Middle frontal gyrus (tissue), 1 donor: ENCODE measurements around the gene GNG2.
A peak's percentile ranks its signal among the peaks of the same experiment; 100 is the strongest.

Experiments used
- DNase-seq: peaks from one replicate; pipeline ENCODE4 v3.0.0-alpha.2; 2015; ENCODE audit warnings: low spot score; ENCODE audit errors: extremely low spot score

GNG2 gene

DNA sequence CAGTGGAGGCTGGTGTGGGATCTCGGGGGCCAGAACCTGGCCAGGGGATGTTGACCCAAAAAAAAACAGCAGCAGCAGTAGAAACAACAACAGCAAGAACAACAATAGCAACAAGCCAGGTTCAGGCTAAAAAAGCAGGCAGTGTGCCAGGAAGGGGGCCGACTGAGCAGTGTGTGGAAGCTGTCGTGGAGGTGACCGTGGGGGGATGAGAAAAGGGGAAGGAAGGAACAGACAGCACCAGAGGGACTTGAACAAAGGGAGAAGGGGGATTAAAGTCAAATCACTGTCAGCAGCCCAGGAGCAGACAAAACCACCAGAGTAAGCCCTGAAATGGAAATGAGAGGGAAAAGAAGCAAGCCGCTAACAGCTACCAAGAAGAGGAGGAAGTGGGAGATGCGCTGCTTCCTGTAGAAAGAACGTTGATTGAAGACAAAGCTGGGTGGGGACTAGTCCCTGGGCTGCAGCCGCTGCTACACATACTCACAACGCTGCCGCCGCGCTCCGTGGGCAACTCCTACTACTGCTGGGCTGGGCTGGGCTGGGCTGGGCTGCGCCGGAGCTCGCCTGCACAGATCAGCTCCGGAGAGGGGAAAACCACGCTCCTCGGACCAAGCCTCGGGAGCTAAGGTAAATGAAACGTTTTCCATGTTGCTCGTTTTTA is at the start of gene GNG2:
GNG2 (plus strand) TSS at position 449 of the 661 bp plus-strand sequence. CDS start 90,067 bp downstream, outside the sequence.
- peak; percentile 59 for DNase-seq

DNA sequence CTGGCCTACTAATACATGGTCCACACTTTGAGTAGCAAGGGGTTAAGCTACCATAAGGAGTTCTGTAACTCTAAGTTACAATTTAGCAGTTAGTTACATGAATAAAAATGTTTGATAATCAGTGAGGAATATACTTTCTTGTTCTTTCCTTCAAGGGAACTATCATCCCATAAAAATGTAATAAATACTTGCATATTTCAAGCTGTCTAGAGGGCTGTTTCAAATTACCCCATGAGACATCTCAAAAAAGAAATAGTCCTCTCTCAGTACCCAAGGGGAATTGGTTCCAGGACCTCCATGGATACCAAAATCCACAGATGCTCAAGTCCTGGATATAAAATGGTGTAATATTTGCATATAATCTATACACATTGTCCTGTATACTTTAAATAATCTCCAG is 48.7 kb upstream of the GNG2 start:
- no peak for DNase-seq

DNA sequence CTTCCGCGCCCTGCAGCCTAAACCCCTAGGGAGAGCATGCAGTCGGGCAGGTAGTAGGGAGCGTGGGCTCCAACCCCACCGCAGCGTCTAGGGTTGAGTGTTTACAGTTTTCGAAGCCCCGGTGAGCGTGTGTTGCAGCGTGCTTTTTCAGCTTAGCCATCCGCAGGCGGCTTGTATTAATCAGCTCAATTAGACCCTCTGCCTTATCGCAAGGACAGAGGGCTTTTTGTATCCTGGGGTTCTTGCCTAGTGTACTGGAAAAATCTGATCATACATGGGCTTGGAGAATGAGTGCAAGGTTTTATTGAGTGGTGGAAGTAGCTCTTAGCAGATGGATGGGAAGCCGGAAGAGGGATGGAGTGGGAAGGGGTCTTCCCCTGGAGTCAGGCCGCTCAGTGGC is 44.4 kb upstream of the GNG2 start:
- no peak for DNase-seq

DNA sequence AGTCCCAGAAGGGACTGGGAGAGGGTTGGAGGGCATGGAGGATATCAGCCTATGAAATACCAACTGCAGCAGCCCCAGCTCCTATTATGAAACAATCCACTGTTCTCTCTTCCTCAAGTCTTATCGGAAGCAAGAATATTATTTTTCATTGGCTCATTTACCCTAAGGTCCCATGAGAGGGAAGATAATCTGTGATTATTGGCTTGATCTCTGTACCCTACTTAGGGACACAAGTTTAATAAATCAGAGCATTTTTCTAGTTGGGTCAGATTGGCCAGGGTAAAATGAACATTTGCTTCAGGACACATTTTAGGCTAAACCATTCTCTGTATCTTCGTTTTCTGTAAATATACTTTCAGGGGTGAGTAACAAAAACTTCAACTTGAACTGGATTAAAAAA is 43.1 kb upstream of the GNG2 start:
- DNase-seq, result no peak

DNA sequence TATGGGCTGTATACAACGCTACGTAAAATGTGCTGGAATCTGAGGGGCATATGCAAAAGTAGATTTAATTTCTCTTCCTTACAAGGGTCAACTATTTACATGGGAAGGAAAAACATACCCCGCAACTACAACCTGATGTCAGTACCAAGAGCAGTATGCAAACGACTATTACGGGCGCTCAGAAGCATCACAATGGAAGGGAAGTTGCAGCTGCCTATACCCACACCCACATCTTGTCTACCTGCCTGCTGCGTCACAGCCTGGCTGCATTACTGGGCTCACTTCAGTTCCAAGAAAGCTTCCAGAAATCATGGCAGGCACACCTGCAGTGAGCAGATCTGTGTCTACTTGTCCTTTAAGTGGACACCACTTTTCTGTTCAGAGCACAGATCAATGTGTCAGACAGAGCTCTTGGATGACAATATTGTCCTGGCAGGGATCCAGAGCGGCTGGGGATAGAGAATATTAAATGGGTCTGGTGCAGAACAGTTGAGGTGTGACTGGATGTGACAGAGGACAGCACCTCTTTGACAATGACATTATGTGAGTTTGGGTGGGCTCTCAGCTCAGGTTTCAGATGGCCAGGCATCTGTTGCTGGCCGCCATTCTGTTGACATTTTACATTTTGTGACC is 41.5 kb upstream of the GNG2 start:
- no peak for DNase-seq

DNA sequence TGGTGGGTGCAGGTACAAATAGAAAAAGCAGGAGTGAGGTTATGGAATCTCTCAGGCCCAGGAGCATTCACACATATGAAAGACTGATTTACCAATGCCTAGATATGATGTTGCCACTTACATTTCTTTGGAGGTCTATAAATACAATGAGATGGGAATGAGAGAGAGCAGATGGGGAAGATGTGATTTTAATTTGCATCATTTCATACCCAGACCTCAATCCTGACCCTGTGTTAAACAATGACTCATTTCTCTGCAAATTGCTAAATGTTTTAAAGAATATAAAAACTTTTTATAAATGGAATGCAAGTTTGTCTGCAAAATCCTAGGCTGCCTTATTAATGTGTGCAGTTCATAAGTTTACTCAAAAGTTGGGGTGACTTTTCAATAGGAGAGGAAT is 38.6 kb upstream of the GNG2 start:
- DNase-seq, result no peak

DNA sequence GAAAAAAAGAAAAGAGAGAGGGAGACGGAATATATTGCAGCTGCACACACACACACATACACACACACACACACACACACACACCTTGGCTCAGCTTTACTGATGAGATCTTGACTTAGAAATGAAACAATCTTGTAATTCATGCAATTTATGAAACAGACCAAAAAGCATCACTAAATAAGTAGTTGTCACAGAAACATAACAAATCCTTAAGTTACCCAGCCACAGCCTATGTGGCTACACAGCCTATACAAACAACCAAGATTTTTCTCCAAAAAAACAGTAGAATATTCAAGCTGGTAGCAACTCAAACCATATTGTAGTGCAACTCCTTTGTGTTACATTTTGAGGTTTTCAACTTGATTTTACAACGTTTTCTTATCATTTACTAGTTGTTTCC is 37.9 kb upstream of the GNG2 start:
- no peak for DNase-seq

DNA sequence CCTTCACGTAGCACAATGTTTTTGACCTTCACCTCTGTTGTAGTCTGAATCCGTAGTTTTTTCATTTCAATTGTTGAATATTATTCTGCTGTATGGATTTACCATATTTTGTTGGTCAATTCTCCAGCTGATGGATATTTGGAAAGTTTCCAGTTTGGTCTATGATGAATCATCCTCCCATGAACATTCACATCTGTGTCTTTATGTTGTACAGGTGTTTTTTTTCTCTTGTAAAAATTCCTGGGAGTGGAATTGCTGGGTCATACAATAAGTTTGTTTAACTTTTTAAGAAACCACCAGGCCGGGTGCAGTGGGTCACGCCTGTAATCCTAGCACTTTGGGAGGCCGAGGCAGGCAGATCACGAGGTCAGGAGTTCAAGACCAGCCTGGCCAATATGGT is 36.7 kb upstream of the GNG2 start:
- DNase-seq, result no peak

DNA sequence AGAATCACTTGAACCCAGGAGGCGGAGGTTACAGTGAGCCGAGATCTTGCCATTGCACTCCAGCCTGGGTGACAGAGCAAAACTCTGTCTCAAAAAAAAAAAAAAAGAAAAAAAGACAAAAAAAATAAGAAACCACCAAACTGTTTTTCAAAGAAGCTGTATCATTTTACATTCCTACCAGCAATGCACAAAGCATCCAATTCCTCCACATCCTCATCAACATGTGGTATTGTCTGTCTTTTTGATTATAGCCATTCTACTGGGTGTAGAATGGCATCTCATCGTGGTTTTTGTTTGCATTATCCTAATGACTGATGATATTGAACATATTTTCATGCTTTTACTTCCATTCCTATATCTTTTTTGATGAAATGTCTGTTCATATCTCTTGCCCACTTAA is 36.2 kb upstream of the GNG2 start:
- DNase-seq, result no peak

DNA sequence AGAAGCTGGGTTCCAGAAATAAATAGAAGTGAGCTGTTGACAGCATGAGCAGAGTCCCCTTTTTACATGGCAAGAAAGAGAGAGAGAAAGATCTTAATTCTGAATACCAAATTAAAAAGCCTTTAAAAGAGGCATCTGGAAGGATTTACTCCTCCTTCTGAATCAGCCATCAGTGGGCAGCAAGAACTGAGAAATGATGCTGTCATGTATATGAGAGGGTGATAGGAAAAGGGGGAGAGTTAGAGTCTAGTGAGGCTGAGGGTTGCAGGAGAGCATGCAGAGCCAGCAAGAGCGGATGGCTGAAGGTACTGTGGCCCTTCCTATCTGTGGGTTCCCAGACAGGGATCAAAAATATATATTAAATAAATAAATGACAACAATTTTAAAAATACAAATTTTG is 34.5 kb upstream of the GNG2 start:
- no peak for DNase-seq

DNA sequence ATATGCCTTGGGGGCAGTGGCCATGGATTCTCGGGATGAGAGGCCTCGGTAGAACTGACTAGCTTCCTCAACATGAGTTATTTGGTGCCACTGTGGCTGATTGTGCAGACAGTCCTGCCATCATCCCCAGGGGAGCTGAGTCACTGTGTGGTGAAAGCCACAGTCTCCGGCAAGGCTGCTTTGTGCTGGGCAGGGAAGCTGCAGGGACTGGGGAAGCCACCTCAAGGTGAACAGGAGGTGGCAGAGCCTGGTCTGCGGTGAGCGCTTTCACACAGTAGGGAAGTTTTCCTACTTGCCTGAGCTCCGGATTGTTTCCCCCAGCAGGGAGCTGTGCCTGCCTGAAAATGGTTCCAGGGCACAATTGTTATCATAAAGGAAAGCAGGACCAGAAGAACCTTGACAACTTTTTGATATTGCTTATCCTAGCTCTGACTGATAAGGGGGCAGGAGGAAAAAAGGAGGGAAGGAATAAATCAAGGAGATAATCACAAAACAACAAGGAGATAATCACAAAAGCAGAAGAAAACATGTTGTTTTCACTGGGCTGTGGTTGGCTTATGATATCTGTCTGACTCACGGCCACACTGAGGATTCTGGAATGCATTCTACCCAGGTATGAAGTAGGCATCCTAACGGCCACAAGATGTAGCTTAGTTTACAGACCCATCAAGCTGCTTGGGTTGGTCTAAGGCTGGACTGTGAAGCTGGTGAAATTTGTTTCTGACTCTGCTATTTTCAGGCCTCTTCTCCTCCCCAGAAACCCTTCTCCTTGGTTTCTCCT is 32.2 kb upstream of the GNG2 start:
- no peak for DNase-seq

DNA sequence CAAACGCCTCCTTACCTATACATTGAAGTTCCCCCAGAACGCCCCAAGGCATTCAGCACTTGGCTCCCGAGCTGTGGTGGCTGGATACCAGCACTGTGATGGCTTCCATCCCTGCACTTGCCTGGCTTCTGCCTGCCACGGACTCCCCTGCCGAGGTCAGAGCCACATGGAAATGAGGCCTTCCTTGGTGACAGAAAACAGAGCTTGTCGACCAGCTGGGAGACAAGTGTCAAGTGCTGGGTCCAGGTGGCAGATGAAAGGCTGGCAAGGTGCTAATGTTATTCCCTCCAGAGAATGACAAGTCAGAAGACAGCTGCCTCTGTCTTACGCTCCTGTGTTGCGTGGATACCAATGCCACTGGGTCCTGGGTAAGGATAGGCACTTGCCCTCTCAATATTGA is 26.2 kb upstream of the GNG2 start:
- no peak for DNase-seq

DNA sequence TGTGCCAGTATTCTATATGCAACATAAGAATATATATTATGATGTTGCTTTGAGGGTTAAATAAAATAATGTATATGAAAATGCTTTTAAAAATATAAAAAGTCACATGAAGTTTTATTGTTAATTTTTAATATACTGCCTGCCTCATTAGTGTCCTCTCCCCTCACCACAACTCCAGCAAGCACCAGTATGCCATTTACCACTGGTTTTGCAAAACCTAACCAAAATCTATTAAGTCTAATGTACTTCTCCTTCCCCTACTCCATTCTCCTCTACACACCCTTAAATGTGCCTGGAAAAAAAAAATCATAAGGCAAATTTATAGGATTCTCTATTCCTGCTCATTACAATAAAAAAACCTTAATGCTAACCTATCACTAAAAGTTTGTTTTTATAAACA is 24.0 kb upstream of the GNG2 start:
- no peak for DNase-seq

DNA sequence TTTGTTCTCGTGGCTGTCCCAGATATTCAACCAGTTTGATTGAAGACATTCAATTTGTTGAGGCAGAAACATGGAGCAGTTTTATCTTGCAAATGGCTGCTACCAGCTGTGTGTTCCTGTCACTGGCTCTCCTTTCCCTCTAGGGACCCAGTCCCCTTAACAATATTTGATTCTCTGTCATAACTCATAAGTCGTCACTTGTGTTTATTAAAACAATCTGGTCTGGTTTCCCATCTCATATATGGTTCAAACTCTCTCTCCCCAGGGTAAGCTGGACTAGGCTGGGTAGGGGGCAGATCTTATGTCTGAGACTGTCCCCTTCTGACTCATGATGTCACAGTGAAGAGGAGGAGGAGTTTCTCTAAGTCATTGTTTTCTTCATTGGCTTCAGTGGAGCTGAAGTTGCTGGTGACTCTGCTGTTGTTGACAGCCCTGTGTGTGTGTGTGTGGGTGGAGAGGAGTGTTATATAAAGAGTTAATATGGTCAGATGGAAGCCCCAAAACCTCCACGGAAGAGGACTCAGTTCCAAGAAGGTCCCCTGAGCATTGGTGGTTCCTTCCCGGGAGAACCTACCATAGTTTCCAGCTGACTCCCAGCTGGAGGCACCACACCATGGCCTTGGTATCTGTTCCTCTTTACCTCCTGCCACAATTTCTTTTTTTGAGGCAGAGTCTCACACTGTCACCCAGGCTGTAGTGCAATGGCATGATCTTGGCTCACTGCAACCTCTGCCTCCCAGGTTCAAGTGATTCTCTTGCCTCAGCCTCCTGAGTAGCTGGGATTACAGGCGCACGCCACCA is 16.1 kb upstream of the GNG2 start:
- DNase-seq, result no peak

DNA sequence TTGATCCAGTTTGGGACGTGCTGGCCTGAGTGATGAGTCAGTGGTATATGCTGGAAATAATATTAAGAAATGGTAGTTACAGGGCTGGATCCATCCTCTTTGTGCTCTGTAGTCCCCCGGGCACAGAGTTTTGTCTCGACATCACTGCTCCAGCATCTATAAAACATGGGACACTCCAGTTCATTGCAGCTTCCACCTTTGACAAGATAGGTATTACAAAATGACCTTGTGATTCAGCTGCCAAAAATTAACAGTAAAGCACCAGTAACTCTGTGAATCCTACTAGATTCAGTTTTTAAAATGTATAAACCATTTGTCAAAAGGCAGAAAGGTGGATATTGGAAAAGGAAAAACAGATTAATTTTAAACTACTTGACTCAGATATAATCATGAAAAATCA is 14.6 kb upstream of the GNG2 start:
- no peak for DNase-seq

DNA sequence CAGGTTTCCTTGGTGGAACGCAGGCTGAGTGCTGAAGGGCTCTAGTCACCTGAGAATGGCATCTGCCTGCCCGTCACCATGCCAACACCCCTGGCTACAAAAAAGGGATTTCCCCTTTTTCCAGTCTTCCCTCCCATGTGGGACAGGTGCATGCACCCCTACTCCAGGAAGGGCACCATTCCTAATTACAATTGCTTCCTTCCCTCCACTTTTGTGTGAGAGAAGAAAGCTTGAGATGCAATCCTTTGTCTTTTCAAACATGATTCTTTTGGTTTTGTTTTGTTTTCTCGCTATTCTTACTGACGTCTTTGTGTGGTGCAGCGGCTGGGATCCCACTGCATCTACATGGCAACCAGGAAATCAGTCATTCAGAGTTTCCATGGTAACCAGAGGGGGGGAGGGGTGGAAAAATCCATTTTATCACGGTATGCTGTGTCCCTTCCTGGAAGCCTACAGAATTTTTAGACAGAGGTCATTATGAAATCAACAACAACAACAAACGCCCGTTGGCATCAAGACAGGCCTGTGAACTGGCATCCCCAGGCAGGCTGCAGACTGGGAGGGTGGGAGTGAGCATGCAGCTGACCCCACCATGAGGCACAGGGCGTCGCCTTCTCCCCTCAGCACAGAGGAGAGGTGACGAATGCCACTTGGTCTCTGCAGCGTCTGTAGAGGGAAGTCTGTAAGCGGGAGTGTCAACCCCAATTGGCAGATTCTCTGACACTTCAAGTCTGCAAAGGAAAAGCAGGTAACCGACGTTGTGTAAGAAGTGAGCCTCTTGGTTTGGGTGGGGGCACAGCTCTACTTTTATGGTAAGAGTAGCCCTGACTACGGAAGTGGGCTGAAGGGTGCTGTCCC is 13.6 kb upstream of the GNG2 start:
- DNase-seq, result peak; percentile 31

DNA sequence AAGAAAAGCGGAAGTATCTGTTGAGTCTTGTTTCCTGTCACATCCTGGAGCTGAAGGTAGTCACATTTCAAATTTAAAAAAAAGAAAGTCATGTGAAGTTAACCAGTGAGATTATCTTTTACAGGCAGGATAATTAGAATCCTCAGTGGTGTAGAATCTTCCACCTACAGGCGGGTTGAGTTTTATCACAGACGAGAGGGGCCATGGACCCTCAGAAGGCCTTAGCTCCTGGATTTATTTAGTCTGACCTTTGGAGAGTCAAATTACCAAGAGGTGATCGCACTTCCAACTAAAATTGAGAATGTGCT is 13.0 kb upstream of the GNG2 start:
- no peak for DNase-seq

DNA sequence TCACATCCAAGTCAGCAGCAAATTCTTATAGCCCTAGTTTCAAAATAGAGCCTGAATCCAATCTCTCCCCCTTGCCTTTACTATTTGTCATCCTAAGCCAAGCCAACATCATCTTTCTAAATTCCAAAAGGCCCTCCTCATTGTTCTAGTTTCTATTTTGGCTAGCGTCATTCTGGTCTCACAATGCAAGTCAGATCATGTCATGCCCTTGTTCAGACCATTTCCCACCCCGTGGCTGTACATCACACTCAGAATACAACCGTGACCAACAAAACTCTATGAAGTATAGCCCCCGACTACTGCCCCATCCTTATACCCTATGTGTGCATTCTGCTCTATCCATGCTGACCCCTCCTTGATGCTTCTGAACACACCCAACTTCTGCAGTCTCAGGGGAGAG is 12.3 kb upstream of the GNG2 start:
- DNase-seq, result no peak

DNA sequence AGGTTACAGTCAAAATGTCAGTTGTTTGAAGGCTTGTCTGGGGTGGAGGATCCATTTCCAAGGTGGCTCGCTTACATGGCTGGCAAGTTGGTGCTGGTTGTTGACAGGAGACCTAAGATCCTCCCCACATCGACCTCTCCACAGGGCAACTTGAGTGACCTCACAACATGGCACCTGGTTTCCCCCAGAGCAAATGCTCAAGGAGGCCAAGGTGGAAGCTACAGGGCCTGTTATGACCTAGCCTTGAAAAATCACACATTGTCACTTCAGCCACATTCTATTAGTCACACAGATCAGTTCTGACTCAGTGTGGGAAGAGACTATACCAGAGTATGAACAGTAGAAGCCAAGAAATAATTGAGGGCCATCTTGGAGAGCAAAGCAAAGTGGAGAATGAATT is 11.3 kb upstream of the GNG2 start:
- DNase-seq, result no peak

DNA sequence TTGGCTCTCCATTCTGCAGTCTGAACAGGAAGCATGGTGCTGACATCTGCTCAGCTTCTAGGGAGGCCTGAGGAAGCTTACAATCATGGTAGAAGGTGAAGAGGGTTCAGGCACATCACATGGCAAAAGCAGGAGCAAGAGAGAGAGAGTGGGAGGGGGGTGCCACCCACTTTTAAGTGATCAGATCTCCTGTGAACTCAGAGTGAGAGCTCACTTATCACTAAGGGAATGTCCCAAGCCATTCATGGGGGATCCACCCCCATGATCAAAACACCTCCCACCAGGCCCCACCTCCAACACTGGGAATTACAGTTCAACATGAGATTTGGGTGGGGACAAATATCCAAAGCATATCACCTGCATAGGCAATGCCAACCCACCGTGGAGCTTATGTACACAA is 9.8 kb upstream of the GNG2 start:
- DNase-seq, result no peak

DNA sequence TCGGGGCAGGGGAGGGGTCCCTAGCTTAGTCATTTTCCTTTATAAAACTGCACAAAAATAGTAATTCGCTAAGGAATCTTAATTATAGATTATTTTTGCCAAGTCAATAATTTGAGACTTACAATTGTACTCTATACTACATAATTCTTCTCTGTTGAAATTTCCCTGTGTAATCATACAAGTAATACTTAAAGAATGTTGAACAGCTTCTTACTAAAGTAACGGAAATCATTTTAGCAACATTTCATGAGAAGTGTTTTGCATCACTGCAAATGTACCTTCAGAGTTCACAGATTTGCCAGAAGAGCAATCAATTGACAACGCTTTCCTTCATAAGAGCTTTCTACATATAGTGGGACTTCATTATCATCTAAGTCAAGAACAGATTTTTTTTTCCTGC is 7.9 kb upstream of the GNG2 start:
- DNase-seq, result no peak
